H1 (cell line): ENCODE data around the gene TIGD6.

Source experiments
- CHD1 ChIP-seq: IDR thresholded peaks from 2 replicates; pipeline ENCODE4 v1.6.1; 2012; ENCODE audit warnings: low read depth, low read length, improper control_type of control experiment
- POLR2A ChIP-seq, 2 experiments: IDR thresholded peaks; 1 replicate in 1 of 2; 2 replicates in 1 of 2; pipeline ENCODE4 v1.6.1; 2011; ENCODE audit warnings: low read depth in 2 of 2, low read length in 2 of 2, mild to moderate bottlenecking in 2 of 2; ENCODE audit errors: control extremely low read depth in 1 of 2
- POU5F1 ChIP-seq: IDR thresholded peaks from 2 replicates; pipeline ENCODE4 v1.6.1; 2011; ENCODE audit warnings: low read depth, mild to moderate bottlenecking, low read length, moderate library complexity
- TF ChIP-seq, protein P1 (sequence below), 3 experiments: IDR thresholded peaks; 1 replicate in 2 of 3; 2 replicates in 1 of 3; pipeline versions ENCODE4 v1.5.1 to v1.6.1; 2011; ENCODE audit warnings: low read length in 3 of 3, mild to moderate bottlenecking in 3 of 3, inconsistent platforms in 2 of 3, low read depth in 1 of 3, moderate library complexity in 1 of 3; ENCODE audit not compliant: insufficient read depth in 1 of 3; ENCODE audit errors: control extremely low read depth in 1 of 3

DNA sequence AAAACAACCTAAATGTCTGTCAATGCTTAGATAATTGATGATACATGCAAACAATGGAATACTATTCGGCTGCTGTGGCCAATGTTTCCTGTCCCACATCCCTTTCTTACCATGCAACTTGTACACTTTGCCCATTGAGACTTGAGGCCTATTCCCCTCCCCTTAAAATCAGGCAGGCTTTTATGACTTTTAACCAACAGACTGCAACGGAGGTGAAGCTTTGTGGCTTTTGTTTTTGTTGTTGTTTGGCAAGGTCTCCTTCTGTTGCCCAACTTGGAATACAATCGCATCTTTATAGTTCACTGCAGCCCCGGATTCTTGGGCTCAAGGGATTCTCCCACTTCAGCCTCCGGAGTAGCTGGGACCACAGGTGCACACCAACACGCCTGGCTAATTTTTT lies 45.7 kb downstream of the TIGD6 start:
- TF ChIP-seq CHD1 (no peak), POLR2A (IDR thresholded peaks at IDR 0.05; ENCODE audit: control extremely low read depth in 1 of 2, low read depth in 2 of 2, low read length in 2 of 2) (no peak), POU5F1 (no peak)
- TF ChIP-seq, protein P1, sequence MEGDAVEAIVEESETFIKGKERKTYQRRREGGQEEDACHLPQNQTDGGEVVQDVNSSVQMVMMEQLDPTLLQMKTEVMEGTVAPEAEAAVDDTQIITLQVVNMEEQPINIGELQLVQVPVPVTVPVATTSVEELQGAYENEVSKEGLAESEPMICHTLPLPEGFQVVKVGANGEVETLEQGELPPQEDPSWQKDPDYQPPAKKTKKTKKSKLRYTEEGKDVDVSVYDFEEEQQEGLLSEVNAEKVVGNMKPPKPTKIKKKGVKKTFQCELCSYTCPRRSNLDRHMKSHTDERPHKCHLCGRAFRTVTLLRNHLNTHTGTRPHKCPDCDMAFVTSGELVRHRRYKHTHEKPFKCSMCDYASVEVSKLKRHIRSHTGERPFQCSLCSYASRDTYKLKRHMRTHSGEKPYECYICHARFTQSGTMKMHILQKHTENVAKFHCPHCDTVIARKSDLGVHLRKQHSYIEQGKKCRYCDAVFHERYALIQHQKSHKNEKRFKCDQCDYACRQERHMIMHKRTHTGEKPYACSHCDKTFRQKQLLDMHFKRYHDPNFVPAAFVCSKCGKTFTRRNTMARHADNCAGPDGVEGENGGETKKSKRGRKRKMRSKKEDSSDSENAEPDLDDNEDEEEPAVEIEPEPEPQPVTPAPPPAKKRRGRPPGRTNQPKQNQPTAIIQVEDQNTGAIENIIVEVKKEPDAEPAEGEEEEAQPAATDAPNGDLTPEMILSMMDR (IDR thresholded peaks at IDR 0.05; ENCODE audit: control extremely low read depth in 1 of 3, insufficient read depth in 1 of 3, low read depth in 1 of 3, low read length in 3 of 3): no peak
